HFF-Myc (cell line): ENCODE data around the gene SERPINA3.

ENCODE experiments used
- DNase-seq: peaks from one replicate; pipeline ENCODE4 v3.0.0-alpha.2; 2011; ENCODE audit warnings: low read depth; ENCODE audit errors: extremely low read depth
- H3K4me3 ChIP-seq: replicated peaks from 2 replicates; pipeline ENCODE4 v1.5.1; 2011; ENCODE audit warnings: low read depth, mild to moderate bottlenecking, control low read depth, low read length
- CTCF ChIP-seq: IDR thresholded peaks from 2 replicates; pipeline ENCODE4 v1.5.1; 2012; ENCODE audit warnings: mild to moderate bottlenecking, low read depth, low read length, control low read depth; ENCODE audit errors: missing control alignments

SERPINA3 gene

DNA sequence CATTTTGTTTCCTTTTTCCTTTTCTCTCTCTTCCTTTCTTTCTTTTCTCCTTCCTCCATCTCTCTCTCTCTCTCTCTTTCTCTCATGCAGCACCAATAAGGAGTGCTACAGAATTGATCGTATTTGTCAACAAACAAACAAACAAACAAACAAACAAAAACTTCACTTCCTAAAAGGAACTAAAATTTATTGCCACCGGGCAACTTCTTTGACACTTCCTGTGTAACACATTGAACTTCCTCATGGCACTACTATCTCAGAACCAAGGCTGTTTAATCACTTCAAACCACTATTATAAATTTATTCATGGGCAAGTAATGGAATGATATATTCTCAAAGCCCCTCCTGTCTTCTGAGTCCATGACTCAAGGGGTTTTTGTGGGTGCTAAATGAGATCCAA lies 51.3 kb downstream of the SERPINA3 start:
- no peak for TF ChIP-seq CTCF
- no peak overlapping the region for H3K4me3 ChIP-seq
- no peak for DNase-seq

GRCh38 chr14:94663965-94664704 lies 51.9 kb downstream of the SERPINA3 start:
- no peak overlapping the region for H3K4me3 ChIP-seq
- no peak for TF ChIP-seq CTCF
- DNase-seq = no peak

DNA sequence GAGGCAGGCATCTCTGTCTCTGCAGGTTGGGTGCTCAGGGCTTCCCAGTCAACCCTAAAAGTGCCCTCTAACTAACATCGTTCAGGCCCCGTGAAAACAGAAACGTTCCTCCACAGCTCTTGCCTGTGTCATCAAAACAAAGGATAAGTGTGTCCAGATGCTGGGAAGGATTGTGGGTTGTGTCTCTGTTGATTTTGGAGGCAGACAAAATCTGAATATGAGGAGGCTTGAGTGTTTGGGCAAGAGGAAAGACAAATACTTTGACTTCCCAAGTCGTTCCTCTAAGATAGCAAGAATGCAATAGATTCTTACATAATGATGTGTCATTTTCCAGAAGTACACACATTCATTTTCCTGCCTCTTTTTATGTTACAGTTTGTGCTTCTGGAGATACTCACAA lies 52.9 kb downstream of the SERPINA3 start:
- DNase-seq = no peak
- TF ChIP-seq CTCF = no peak
- H3K4me3 ChIP-seq = no peak overlapping the region

GRCh38 chr14:94665544-94665943 lies 53.4 kb downstream of the SERPINA3 start:
- DNase-seq = no peak

GRCh38 chr14:94670692-94671285 lies 58.6 kb downstream of the SERPINA3 start:
- no peak overlapping the region for H3K4me3 ChIP-seq
- TF ChIP-seq CTCF = no peak
- no peak for DNase-seq

More at GRCh38 chr14:94665544-94665943, 53.4 kb downstream of the SERPINA3 start:
- no peak for TF ChIP-seq CTCF
- no peak overlapping the region for H3K4me3 ChIP-seq

GRCh38 chr14:94671870-94672444 lies 59.8 kb downstream of the SERPINA3 start:
- no peak overlapping the region for H3K4me3 ChIP-seq
- TF ChIP-seq CTCF = no peak
- no peak for DNase-seq
